ENCODE results near the gene POLDIP2. TPM values are rescaled to one million over a fixed set of nuclear protein-coding genes. Genes with fewer than 3 reads are reported as not detected.

POLDIP2 gene
- total and polyA plus RNA-seq, 2 donors (not counting 1 experiment from before 2014, with no cell fraction given) = 30.2 to 35.7 TPM

DNA sequence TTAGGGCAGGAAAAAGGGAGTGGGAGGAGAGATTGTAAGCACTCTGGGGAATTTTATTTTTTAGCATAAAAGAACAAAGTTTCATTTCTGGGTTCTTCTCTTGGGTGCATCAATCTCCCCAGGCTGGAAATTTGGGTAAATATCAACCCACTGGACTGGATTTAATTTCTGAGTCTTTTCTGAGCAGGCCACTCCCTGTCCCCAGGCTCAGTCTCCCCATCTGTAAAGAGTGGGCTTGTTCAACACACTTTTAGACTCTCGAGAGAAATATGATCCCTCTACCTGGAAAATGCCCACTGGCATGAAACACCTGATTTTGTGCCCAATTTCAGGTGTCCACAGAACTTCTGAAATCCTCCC lies 13.4 kb upstream of the POLDIP2 start:
- Mint-ChIP-seq H3K27me3 (no peaks in the 10 kb centered on the region), H3K27ac (peak overlapping the region; percentile 96), H3K4me3 (peak overlapping the region; percentile 99), H3K4me1 (peaks cover 22% of the 10 kb centered on the region), H3K9me3 (ENCODE audit: insufficient read depth) (no peaks in the 10 kb centered on the region)
- ATAC-seq (ENCODE audit: low read depth) (no peak), DNase-seq (no peak)
- POLR2A ChIA-PET = interaction anchor here (1.0 kb wide), 1 partner anchor 13 kb away, joined by 6 read pairs; the partner anchor contains the start of gene POLDIP2
- Histone ChIP-seq H2AFZ (ENCODE audit: insufficient read depth, low read depth, low read length, poor library complexity, severe bottlenecking) (peak overlapping the region; percentile 88), H3K4me2 (replicated peaks; ENCODE audit: low read depth, low read length, poor library complexity, severe bottlenecking) (peak overlapping the region; percentile 92), H3K4me1 (ENCODE audit: control insufficient read depth in 2 of 2, insufficient read depth in 2 of 2, low read length in 2 of 2) (peaks cover 14 to 23% of the 10 kb centered on the region in 2 donors), H3K79me2 (ENCODE audit: control insufficient read depth, insufficient read depth, low read length) (peaks cover 8% of the 10 kb centered on the region), H3K27ac (ENCODE audit: low read length in 2 of 2) (peak overlapping the region; percentile 53 to 71), H3K36me3 (replicated peaks in 1 of 2; ENCODE audit: control extremely low read depth in 1 of 2, control insufficient read depth in 1 of 2, extremely low read depth in 1 of 2, insufficient read depth in 2 of 2, low read length in 1 of 2) (peaks cover 0 to 3% of the 10 kb centered on the region in 2 experiments), H3K9ac (ENCODE audit: low read length) (no peak overlapping the region), H3K9me3 (ENCODE audit: control extremely low read depth in 1 of 3, control insufficient read depth in 2 of 3, insufficient read depth in 1 of 3, low read length in 2 of 3) (no peaks in the 10 kb centered on the region), H3K27me3 (replicated peaks in 1 of 4; ENCODE audit: control extremely low read depth in 1 of 4, control insufficient read depth in 3 of 4, insufficient read depth in 4 of 4, low read length in 3 of 4) (no peaks in the 10 kb centered on the region), H3K4me3 (ENCODE audit: control extremely low read depth in 1 of 5, extremely low read depth in 1 of 5, insufficient read depth in 1 of 5, low read depth in 2 of 5, low read length in 4 of 5) (peak overlapping the region in 2 of 5 experiments; percentile 73 to 74), H4K20me1 (ENCODE audit: control insufficient read depth, insufficient read depth, low read length, poor library complexity, severe bottlenecking) (peaks cover 22% of the 10 kb centered on the region)
- intact Hi-C loops (cut with micrococcal nuclease) = loop anchor here (1.0 to 5.0 kb wide), 5 partner anchors 13 to 51 kb away; partner anchors contain the start of genes IFT20, POLDIP2, SLC46A1 and TMEM97
- CTCF ChIA-PET = interaction anchor here (1.0 to 3.8 kb wide), 2 partner anchors 12 to 46 kb away, joined by 3 to 19 read pairs; partner anchors contain the start of gene POLDIP2
- 86% methylated on average over 1 of the region's 1 CpG for WGBS (ENCODE audit: insufficient coverage)
- TF ChIP-seq EZH2 (IDR thresholded peaks at IDR 0.05; ENCODE audit: borderline replicate concordance, insufficient read depth, low read depth, low read length, poor library complexity, severe bottlenecking) (no peak), CTCF (IDR thresholded peaks at IDR 0.05) (no peak)

DNA sequence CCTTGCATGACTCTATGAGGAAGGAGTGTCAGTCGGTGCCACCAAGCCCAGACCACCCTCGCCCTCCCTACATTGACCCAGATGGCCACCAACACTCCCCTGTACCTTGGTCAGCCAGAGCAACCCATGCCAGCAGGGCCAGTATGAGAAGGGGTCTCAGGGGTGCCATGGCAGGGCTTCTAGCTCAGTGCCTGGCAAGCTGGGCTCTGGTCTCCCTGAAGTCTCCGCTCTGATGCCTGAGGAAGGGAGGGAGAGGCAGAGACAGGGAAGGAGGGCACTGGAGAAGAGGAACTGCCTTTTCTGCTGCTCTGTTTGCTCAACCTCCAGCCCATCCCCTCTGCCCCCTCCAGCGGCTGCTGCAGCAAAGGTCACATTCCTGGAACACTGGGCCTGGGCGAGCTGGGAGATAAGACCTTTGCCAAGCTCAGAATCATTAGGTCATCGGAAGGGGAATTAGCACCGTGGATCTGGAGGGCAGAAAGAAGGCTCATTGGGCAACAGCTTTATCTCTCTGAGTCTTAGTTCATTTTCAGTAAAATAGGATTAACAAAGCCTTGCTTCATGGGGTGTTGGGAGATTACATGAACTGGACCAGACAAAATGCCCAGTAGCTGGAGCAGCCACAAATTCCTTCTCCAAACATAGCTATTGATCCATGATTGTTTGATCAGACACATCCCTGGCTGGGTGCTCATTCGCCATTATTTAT lies 12.9 kb upstream of the POLDIP2 start, which contains the start of gene VTN:
Gene VTN (minus strand): TSS at position 273 of the 709 bp plus-strand sequence. CDS start 104 bp downstream, at position 169.
- Histone ChIP-seq H3K27ac (ENCODE audit: low read length in 2 of 2) (peak within 1 kb of the TSS; percentile 53 to 71), H3K79me2 (ENCODE audit: control insufficient read depth, insufficient read depth, low read length) (peaks cover 8% of the 10 kb centered on the region), H3K27me3 (replicated peaks in 1 of 4; ENCODE audit: control extremely low read depth in 1 of 4, control insufficient read depth in 3 of 4, insufficient read depth in 4 of 4, low read length in 3 of 4) (no peaks in the 10 kb centered on the region), H2AFZ (ENCODE audit: insufficient read depth, low read depth, low read length, poor library complexity, severe bottlenecking) (peak within 1 kb of the TSS; percentile 88), H3K9me3 (ENCODE audit: control extremely low read depth in 1 of 3, control insufficient read depth in 2 of 3, insufficient read depth in 1 of 3, low read length in 2 of 3) (no peaks in the 10 kb centered on the region), H3K36me3 (replicated peaks in 1 of 2; ENCODE audit: control extremely low read depth in 1 of 2, control insufficient read depth in 1 of 2, extremely low read depth in 1 of 2, insufficient read depth in 2 of 2, low read length in 1 of 2) (peaks cover 0 to 3% of the 10 kb centered on the region in 2 experiments), H3K4me3 (ENCODE audit: control extremely low read depth in 1 of 5, extremely low read depth in 1 of 5, insufficient read depth in 1 of 5, low read depth in 2 of 5, low read length in 4 of 5) (peak within 1 kb of the TSS in 4 of 5 experiments; percentile 73 to 81 (median 76)), H3K4me1 (ENCODE audit: control insufficient read depth in 2 of 2, insufficient read depth in 2 of 2, low read length in 2 of 2) (peaks cover 14 to 23% of the 10 kb centered on the region in 2 donors), H3K4me2 (replicated peaks; ENCODE audit: low read depth, low read length, poor library complexity, severe bottlenecking) (peak within 1 kb of the TSS; percentile 92), H4K20me1 (ENCODE audit: control insufficient read depth, insufficient read depth, low read length, poor library complexity, severe bottlenecking) (peaks cover 22% of the 10 kb centered on the region), H3K9ac (ENCODE audit: low read length) (peak within 1 kb of the TSS; percentile 71)
- DNase-seq (peak; percentile 26), ATAC-seq (ENCODE audit: low read depth) (no peak)
- Mint-ChIP-seq H3K27me3 (no peaks in the 10 kb centered on the region), H3K4me3 (peak within 1 kb of the TSS; percentile 99), H3K27ac (peak within 1 kb of the TSS; percentile 96), H3K9me3 (ENCODE audit: insufficient read depth) (no peaks in the 10 kb centered on the region), H3K4me1 (peaks cover 22% of the 10 kb centered on the region)
- TF ChIP-seq EZH2 (IDR thresholded peaks at IDR 0.05; ENCODE audit: borderline replicate concordance, insufficient read depth, low read depth, low read length, poor library complexity, severe bottlenecking) (no peak), CTCF (IDR thresholded peaks at IDR 0.05) (no peak)
- intact Hi-C loops (cut with micrococcal nuclease) = loop anchor here (2.0 to 5.0 kb wide), 2 partner anchors 15 to 37 kb away; partner anchors contain the start of gene SLC46A1
- CTCF ChIA-PET = interaction anchor here (1.0 to 3.8 kb wide), 3 partner anchors 12 to 46 kb away, joined by 3 to 19 read pairs (median 3); partner anchors contain the start of gene POLDIP2
- POLR2A ChIA-PET = interaction anchor here (1.0 kb wide), 1 partner anchor 13 kb away, joined by 6 read pairs; the partner anchor contains the start of gene POLDIP2
- WGBS (ENCODE audit: insufficient coverage) = 62% methylated on average over 7 of the region's 8 CpGs
